ENCODE results near the gene SORCS2.

The SORCS2 gene

GRCh38 chr4:7765666-7766065, 573.3 kb downstream of the SORCS2 start:
- DNase-seq (ENCODE audit: low spot score): no peak

GRCh38 chr4:7766086-7766485, 573.7 kb downstream of the SORCS2 start:
- DNase-seq (ENCODE audit: low spot score): no peak

- DNase-seq (ENCODE audit: low spot score): no peak
Measured at GRCh38 chr4:7766661-7767345, 574.5 kb downstream of the SORCS2 start.

- no peak for DNase-seq (ENCODE audit: low spot score)
Measured at GRCh38 chr4:7767526-7767925, 575.2 kb downstream of the SORCS2 start.

GRCh38 chr4:7767966-7768365, 575.6 kb downstream of the SORCS2 start:
- DNase-seq (ENCODE audit: low spot score): no peak

GRCh38 chr4:7768736-7769135, 576.4 kb downstream of the SORCS2 start:
- no peak for DNase-seq (ENCODE audit: low spot score)

GRCh38 chr4:7769396-7770223, 577.3 kb downstream of the SORCS2 start:
- no peak for DNase-seq (ENCODE audit: low spot score)

GRCh38 chr4:7770224-7771050, 578.1 kb downstream of the SORCS2 start:
- DNase-seq (ENCODE audit: low spot score): no peak

GRCh38 chr4:7771056-7771455, 578.7 kb downstream of the SORCS2 start:
- DNase-seq (ENCODE audit: low spot score): no peak

GRCh38 chr4:7771541-7772507, 579.5 kb downstream of the SORCS2 start:
- DNase-seq (ENCODE audit: low spot score): no peak

GRCh38 chr4:7772711-7773385, 580.5 kb downstream of the SORCS2 start:
- no peak for DNase-seq (ENCODE audit: low spot score)

- no peak for DNase-seq (ENCODE audit: low spot score)
Measured at GRCh38 chr4:7773401-7774180, 581.3 kb downstream of the SORCS2 start.

GRCh38 chr4:7774301-7775294, 582.3 kb downstream of the SORCS2 start:
- no peak for DNase-seq (ENCODE audit: low spot score)

GRCh38 chr4:7775396-7775795, 583.1 kb downstream of the SORCS2 start:
- no peak for DNase-seq (ENCODE audit: low spot score)

- DNase-seq (ENCODE audit: low spot score): no peak
Measured at GRCh38 chr4:7777017-7777710, 584.8 kb downstream of the SORCS2 start.

GRCh38 chr4:7777871-7778509, 585.7 kb downstream of the SORCS2 start:
- no peak for DNase-seq (ENCODE audit: low spot score)

Measured in COLO829 (cell line).